Ecto neural progenitor cell (in vitro differentiated cells): ENCODE results near the gene MRGPRD.

Experiments used
- DNase-seq: peaks from one replicate; pipeline ENCODE4 v3.0.0-alpha.2; 2018; ENCODE audit warnings: low spot score

MRGPRD gene

DNA sequence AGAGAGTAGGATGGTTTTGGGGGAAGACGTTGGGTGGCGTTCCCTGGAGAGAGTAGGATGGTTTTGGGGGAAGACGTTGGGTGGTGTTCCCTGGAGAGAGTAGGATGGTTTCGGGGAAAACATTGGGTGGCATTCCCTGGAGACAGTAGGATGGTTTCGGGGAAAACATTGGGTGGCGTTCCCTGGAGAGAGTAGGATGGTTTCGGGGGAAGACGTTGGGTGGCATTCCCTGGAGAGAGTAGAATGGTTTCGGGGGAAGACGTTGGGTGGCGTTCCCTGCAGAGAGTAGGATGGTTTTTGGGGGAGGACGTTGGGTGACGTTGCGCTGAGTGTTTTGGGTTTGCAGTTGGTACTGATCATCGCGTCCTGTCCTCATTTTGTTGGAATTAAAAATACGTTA, 48.9 kb downstream of the MRGPRD start:
- no peak for DNase-seq

DNA sequence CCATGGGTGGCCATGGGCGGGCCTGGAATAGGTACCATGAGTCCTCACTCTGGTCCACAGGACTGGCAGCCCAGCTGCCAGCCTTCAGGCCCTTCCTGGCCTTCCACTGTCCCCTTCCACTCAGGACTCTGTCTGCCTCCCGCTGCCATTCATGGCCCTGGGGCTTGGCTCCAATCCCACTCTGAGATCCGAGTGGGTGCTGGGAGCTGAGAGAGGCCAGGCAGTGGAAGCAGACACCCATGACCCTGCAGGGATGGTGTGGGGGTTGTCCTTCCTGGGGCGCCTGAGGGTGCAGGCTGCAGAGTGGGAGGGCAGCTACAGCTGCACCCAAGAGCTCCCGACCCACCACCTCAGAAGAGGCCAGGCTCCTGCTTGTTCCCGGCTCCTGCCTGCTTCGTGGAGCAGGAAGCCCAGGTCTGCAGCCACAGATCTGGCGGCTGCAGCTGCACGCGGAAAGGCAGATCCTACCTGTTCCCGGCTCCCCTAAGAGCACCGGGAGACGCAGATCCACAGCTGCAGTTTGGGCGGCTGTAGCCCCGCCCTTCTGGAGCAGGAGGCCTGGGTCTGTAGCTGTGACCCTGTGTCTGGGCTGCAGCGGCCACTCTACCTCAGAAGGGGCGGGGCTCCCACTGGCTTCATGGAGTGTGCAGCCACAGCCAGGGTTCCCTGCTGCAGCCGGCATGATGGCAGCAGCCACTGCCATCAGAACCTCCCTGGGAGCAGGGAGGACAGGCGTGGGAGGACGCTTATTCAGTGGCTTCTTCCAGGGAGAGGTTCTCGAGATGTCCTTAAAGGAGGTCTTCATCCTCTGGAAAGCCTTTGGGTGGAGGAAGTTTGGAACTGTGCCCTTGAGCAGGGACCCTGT, 49.6 kb downstream of the MRGPRD start:
- DNase-seq, result no peak
